Stimulated activated CD8-positive, alpha-beta memory T cell treated with anti-CD3 and anti-CD28 coated beads, Interleukin-4, amount 100 ng/mL, for 1 hour (primary cell): Measurements from ENCODE around the gene CIDEB.
A peak's percentile ranks its signal among the peaks of the same experiment; 100 is the strongest.

ENCODE experiments used
- DNase-seq, 2 donors: peaks; one replicate each; pipeline ENCODE4 v3.0.0-alpha.2; 2020; ENCODE audit warnings: low read depth in 2 of 2, low spot score in 1 of 2

Gene CIDEB

DNA sequence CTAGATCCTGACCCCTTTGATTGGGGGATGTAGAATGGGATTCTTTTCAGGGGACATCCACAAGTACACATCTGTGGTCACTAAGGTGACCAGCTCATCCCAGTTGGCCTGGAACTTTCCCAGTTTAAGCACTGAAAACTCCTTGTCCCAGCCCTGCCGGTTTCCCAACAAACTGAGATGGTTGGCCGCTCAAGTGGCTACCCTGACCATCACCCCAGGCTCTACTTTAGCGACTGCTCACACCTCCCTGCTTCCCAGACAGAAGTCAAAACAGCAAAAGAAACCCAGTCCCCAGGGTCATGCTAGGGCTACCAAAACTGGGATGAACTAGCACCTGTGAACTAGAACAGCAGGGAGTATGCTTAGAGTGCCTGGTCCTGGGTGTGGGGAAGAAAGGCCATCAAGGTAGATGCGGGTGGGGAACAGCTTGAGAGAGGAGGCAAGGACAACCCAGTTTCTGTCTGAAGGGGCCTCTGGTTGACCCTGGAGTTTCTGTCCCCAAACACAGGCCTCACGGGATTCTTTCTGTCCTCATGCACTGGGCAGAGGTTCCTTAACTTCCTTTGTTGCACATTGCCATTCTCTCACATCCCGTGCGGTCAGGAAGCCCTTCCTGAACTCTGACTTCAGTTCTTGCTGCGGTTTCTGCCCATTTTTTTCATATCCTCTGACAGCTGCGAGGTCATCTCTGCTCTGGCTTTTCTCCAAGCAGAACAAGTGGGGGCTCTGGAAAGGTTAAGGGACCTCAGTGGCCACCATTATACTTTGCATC lies 5.1 kb upstream of the CIDEB start:
- no peak for DNase-seq

DNA sequence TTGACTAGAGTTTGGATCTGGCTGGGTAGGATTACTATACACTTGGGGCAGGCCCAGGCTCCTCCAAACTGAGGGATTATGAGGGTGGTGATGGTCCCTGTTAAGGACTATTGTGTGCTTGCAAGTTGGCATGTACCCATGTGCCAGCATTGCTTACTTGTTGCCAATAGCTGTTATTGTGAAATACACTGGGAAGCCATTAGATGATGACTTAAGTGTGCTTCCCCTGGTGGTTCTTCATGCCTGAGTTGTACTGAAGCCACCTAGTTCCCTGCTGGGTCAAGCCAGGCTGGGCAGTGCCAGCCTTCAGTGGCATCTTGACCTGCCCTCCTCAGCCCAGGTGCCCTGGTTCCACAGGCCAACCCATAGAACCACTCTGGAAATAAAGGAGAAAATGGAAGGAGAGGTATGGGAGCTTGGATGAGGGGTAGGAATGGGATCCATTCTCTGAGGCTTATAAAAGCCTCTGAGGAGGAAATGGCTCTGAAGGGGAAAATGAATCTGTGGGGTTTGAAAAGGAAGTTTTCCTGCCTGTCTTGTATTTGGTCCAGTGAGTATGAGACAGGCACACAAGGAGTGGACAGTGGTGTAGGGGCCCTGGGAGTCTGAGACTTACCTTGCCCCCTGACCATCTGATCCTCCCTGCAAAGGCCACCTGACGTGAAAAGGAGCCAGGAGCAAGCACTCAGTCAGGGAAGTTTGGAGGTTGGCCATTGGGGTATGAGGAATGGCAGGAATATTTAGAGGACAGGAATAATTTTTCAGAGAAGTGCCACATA lies 4.2 kb upstream of the CIDEB start:
- DNase-seq = no peak

DNA sequence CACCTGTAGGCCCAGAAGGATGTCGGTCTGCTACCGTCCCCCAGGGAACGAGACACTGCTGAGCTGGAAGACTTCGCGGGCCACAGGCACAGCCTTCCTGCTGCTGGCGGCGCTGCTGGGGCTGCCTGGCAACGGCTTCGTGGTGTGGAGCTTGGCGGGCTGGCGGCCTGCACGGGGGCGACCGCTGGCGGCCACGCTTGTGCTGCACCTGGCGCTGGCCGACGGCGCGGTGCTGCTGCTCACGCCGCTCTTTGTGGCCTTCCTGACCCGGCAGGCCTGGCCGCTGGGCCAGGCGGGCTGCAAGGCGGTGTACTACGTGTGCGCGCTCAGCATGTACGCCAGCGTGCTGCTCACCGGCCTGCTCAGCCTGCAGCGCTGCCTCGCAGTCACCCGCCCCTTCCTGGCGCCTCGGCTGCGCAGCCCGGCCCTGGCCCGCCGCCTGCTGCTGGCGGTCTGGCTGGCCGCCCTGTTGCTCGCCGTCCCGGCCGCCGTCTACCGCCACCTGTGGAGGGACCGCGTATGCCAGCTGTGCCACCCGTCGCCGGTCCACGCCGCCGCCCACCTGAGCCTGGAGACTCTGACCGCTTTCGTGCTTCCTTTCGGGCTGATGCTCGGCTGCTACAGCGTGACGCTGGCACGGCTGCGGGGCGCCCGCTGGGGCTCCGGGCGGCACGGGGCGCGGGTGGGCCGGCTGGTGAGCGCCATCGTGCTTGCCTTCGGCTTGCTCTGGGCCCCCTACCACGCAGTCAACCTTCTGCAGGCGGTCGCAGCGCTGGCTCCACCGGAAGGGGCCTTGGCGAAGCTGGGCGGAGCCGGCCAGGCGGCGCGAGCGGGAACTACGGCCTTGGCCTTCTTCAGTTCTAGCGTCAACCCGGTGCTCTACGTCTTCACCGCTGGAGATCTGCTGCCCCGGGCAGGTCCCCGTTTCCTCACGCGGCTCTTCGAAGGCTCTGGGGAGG lies 3.1 kb upstream of the CIDEB start, which contains the start of gene LTB4R:
TSS of gene LTB4R (plus strand) at position 857 of the 959 bp plus-strand sequence. CDS start 4,150 bp downstream, outside the sequence.
- peak; percentile 32 to 34 for DNase-seq

DNA sequence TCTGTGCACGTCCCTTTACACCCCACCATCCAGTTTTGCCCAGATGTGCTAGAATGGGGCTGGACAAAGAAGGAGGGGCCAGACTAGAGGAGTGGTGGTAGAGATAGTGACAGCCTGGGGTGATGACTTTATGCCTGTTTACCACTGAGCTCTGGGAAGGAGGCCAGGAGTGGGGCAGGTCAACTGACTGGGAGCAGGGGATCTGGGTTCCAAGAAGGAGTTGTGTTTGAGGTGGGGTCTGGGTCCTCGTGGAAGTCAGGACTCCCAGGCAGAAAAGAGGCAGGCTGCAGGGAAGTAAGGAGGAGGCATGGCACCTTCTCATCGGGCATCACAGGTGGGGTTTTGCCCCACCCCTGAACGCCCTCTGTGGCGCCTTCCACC lies 2.5 kb upstream of the CIDEB start:
- no peak for DNase-seq

DNA sequence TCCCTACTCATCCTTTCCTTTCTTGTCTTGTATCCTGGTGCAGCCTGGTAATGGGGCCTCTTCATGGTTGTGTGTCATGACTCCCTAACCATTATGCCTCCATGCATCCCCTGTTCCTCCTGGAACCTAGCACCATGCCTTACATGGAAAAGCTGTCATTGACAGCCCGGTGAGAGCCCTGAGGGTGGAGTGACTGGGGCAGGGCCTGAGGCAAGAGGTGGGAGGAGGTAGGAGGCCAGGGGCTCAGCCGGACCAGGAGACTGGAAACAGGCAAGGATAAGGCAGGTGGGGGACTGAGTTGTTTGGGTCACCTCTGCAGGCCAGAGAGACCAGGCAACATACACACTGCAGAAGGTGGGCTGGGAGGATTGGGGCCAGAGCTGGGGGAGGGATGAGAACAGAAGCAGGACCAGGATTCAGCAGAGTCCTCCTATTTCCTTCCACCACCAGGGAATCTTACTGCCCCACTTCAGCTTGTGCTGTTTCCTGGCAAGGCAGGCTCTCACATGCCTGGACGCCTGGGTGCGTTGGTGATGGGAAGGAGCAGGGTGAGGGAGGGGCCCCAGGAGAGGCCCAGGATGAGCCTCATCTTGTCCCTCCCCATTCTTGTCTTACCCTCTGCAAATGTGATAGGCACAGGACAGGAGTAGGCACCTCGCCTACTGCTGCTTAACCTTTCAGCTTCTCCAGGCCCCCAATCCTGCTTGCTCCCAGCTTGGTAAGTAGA lies 1.9 kb upstream of the CIDEB start, which contains the start of gene LTB4R2:
TSS of gene LTB4R2 (plus strand) at position 603 of the 727 bp plus-strand sequence. CDS start 525 bp downstream, outside the sequence.
- no peak for DNase-seq

DNA sequence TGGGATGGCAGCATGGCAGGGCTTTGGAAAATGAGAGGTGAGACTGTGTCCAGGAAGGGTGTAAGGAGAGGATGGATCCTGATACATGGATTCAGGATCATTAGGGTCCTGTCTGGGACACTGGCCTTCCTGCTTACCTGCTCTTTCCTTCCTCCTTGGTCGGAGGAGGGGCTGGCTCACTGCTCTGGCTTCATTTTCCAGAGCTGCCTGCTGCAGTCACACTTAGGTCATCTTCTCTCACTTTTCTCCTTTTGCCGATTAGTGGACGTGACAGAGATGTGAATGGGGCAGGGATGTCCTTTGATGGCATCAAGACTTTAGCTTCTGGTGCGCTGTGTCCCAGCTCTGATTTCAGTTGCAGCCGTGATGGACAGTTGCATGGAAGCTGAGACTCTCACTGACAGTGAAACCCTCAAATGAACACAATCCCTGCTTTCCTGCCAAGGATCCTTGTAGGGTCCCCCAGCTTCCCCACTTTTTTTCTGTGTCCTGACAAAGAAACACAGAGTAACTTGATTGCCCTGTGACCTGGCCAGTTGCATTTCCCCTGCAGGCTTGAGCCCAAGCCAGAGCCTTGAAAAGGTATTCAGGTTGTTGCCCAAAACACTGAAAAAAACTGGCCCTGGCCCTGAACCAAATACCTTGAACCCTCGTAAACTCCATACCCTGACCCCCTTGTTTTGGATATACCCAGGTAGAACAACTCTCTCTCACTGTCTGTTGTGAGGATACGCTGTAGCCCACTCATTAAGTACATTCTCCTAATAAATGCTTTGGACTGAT lies 756 bp upstream of the CIDEB start:
- DNase-seq = no peak

DNA sequence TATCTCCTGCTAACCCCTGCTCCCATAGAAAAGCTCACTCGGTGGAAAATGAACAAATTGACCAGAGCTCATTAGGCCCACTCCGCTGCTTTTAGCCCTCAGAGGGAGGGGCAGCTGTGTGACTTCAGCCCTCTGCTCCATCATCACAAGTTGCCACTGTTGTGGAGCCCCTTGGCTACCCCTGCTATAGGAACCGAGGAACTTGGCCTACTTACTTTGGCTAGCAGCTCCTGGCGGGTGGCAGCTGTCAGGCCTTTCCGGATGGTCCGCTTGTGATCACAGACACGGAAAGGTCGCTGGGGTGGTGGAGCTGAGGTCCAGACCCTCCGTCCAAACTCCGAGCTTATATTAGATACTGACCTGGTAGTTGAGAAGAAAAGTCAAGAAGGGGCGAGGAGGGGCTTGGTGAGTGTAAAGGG lies 612 bp downstream of the CIDEB start:
- DNase-seq = no peak

DNA sequence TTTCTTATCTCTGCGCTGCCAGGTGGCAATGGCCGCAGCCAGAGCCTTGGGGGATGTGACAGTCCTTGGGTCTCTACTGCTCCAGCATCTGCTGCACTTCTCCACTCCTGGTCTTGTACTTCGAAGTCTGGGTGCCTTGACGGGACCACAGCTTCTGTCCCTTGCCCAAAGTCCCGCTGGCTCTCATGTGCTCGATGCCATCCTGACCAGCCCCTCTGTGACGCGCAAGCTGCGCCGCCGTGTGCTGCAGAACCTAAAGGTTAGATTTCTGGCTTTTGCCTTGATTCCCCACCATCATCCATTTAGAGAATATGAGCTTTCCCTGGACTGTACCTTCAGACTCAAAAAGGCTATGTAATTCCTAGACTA lies 3.8 kb downstream of the CIDEB start:
- no peak for DNase-seq

DNA sequence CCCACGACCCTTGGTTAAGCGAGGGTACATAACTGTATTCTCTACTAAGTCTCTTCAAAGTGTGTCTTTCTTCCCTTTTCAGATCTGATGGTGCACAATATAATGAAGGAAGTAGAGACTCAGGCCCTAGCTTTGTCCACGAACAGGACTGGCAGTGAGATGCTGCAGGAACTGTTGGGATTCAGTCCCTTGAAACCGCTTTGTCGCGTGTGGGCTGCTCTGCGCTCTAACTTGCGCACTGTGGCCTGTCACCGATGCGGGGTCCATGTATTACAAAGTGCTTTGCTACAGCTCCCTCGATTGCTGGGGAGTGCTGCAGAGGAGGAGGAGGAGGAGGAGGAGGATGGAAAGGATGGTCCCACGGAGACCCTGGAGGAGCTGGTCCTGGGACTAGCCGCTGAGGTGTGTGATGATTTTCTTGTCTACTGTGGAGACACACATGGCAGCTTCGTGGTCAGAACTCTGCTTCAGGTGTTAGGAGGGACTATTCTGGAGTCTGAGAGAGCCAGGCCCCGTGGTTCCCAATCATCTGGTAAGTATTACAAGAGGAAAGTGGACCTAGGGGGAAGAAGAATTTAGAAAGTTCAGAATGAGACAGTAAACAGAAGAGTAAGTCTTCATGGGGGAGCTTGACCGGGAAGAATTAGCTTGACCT lies 7.3 kb downstream of the CIDEB start:
- DNase-seq = no peak

DNA sequence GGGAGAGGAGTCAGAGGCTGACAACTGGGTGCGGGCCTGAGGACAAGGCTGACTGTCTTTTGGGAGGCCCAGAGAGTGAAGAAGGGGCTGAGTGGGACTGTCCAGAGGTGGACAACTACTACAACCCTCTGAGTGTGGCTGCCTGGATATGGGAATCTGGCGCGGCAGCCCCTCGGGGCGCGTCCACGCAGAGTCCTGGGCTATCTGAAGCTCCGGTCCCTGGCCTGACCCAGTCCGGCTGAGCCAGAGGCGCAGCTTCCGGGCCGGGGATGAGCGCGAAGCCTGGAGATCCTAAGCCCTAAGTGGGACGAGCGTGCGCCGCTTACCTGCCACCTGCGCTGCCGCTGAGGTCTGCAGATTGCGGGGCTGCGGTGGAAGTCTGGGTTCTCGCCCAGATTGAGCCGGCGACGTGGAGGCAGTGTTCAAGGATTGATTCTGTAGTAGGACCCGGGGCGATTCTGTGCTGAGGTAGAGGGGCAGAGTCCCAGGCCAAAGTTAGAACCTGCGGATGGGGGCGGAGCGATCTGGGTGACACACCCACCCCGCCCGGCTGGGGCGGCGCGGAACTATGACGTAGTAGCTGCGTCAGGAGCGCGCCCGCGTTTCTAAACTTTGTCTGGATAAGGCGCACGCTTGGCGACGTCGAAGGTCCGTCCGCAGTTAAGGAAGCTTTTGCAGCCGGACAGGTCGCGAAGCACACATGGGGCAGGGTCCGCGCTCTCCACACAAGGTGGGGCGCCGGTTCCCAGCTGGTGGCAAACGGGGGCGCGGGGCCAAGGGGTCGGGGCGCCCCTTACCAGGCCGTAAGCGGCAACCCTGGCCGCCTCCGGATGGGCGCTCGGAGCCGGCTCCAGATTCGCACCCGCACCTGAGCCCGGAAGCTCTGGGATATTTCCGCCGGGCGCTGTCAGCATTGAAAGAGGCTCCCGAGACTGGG lies 8.3 kb downstream of the CIDEB start, which contains the start of the genes DHRS1 and NOP9:
TSS of gene DHRS1 (minus strand) at position 526 of the 937 bp plus-strand sequence. CDS start 674 bp downstream, outside the sequence.
TSS of gene NOP9 (plus strand) at position 596 of the 937 bp plus-strand sequence. CDS start at position 701, 105 bp downstream.
- peak; percentile 90 to 93 for DNase-seq

DNA sequence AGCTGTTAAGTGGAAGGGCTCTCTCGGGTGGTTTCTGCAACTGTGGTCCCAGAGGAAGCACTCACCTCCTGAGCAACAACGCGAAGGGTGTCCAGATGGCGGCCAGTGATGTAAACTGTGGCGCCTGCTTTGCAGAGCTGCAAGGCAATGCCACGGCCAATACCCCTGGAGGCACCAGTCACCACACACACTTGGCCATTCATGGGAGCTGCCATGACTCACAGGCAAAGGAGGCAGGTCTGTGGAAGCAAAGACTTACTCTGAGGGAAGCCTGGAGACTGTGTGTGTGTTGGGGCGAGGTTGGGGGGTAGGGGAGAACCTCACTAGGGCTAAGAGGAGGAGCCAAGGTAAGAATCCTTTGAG lies 8.9 kb downstream of the CIDEB start:
- no peak for DNase-seq

DNA sequence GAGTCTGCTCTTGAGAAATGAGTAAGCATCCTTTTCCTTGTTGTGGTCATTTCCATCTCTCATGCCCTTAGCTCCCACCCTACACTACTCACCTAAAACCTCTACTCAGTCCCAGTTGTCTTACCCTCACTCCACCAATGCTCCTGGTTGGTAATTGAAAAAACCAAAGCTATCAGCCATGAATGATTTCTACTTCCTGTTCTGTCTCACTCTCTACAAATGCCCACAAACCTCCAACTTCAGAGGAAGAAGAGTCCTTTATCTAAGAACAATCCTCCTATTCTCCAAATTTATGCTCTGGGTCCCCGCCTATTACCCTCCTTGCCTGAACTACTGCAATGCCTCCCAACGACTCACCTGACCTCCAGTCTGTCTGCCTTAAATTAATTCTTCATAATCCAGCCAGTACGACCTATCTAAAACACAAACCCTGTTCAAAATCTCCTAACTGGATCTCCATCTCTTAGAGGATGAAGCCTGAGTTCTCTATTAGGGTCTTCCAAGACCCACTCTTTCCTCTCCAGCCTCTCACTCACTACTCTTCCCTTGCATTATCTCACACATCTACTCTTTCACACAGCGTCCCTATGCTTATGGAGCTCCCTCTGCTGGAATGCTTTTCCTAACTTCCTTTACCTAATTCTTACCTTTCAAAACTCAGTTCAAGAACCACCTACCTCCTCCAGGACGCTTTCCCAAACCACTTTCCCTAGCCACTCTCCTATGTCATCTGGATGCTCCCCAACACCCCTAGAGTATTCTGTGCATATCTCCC lies 10.4 kb downstream of the CIDEB start:
- DNase-seq = no peak

DNA sequence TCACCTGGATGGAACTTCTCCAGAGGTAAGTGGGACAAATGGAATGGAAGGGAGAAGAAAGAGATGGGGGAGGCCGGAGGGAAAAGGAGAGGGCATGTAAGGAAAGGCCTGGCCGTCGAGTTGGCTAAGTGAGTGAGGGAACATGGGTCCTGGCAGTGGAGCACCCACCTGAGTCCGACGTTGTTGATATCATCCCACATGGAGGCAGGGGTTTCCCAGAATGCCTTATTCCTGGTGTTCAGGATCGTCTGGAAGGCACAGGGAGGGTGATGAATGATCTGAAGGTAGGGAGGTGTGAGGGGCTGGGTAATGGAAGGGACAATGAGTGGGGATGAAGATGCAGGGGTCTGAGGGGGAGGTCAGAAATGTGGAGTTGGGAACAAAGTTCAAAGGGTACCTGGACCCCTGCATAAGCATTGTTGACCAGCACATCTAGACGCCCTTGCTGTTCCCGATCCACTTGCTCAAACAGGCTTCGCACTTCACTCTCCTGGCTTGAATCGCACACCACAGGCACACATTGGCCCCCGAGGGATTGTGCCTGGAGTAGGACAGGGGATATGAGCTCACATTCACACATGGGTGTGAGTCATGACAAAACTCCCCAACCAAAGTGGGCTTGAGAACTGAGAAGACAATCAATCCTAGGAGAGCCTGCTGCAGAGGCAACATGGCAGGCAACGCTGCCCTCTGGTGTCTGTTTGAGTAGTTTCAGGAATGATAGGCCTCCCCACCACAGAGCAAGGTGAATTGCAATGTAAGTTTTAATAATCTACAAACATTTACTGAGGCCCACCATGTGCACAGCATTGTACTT lies 11.2 kb downstream of the CIDEB start:
- peak; percentile 23 to 44 for DNase-seq

DNA sequence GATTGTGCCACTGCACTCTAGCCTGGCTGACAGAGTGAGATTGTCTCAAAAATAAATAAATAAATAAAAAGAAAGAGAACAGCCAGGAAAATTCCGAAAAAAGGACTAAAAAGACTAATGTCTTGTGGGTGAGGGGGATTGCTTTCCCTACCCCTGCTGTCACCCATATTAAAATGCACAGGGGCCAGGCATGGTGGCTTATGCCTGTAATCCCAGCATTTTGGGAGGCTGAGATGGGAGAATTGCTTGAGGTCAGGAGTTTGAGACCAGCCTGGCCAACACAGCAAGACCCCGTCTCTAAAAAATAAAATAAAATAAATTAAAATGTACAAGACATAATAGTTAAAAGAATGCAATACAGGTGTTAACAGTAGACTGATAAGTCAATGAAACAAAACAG lies 14.3 kb downstream of the CIDEB start:
- DNase-seq = no peak

DNA sequence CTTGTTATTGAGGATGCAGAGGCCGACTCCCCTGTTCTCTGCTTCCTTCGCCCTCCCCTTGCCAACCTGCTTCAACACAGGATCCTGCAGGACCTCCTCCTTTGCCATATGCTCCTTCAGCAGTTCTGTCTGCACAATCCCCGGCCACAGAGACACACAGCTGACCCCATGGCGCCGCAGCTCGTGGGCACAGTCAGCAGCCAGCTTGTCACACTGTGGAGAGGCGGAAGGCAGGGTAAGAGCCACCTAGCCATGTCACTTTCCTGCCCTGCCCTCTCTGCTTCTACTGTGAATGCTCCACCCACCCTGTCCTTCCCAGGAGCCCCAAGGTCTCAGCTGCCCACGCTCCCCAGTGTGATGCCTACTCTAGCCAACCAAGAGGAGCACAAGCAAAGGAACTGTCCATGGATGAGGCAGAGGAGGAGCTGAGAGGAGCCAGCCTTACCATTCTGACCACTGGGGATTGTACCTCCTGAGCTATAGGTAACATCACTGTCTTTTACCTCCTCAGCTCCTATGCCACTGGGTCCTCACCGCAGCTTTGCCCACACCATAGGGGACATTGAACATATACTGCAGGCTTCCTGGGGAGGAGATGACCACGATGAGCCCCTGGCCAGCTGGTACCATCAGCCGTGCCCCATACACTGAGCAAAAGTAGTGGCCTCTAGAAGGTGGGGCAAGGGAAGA lies 15.5 kb downstream of the CIDEB start:
- no peak for DNase-seq
